Measurements from ENCODE around the gene APC2. TPM values are rescaled to one million over a fixed set of nuclear protein-coding genes. Genes with fewer than 3 reads are reported as not detected.

The APC2 gene
- total RNA-seq, 1 donor from 2014 or later, result under 0.01 TPM

- no peak overlapping the region for H3K4me3 ChIP-seq (ENCODE audit: low read depth, low read length)
- peaks cover 16% of the 10 kb centered on the region for H3K36me3 ChIP-seq (ENCODE audit: control insufficient read depth, insufficient read depth, low read length)
- DNase-seq (ENCODE audit: low read depth) (no peak), FAIRE-seq (no peak)
- no peaks in the 10 kb centered on the region for H3K27me3 ChIP-seq (ENCODE audit: control insufficient read depth, insufficient read depth, low read length)
- TF ChIP-seq CTCF (IDR thresholded peaks at IDR 0.05; ENCODE audit: insufficient read depth, low read length, severe bottlenecking), result no peak
These were observed 9.5 kb upstream of the APC2 start for GRCh38 chr19:1440418-1440801.

GRCh38 chr19:1441022-1441426 is 8.9 kb upstream of the APC2 start:
- no peaks in the 10 kb centered on the region for H3K27me3 ChIP-seq (ENCODE audit: control insufficient read depth, insufficient read depth, low read length)
- FAIRE-seq (no peak), DNase-seq (ENCODE audit: low read depth) (no peak)
- H3K4me3 ChIP-seq (ENCODE audit: low read depth, low read length), result no peak overlapping the region
- peaks cover 16% of the 10 kb centered on the region for H3K36me3 ChIP-seq (ENCODE audit: control insufficient read depth, insufficient read depth, low read length)
- TF ChIP-seq CTCF (IDR thresholded peaks at IDR 0.05; ENCODE audit: insufficient read depth, low read length, severe bottlenecking), result no peak

GRCh38 chr19:1441677-1442438 is 8.1 kb upstream of the APC2 start:
- no peak for FAIRE-seq
- Histone ChIP-seq H3K27me3 (ENCODE audit: control insufficient read depth, insufficient read depth, low read length) (peaks cover 7% of the 10 kb centered on the region), H3K36me3 (ENCODE audit: control insufficient read depth, insufficient read depth, low read length) (peaks cover 16% of the 10 kb centered on the region), H3K4me3 (ENCODE audit: low read depth, low read length) (no peak overlapping the region)
- DNase-seq (ENCODE audit: low read depth), result no peak
- no peak for TF ChIP-seq CTCF (IDR thresholded peaks at IDR 0.05; ENCODE audit: insufficient read depth, low read length, severe bottlenecking)

GRCh38 chr19:1445185-1445931 is 4.6 kb upstream of the APC2 start:
- Histone ChIP-seq H3K27me3 (ENCODE audit: control insufficient read depth, insufficient read depth, low read length) (peaks cover 28% of the 10 kb centered on the region), H3K4me3 (ENCODE audit: low read depth, low read length) (no peak overlapping the region), H3K36me3 (ENCODE audit: control insufficient read depth, insufficient read depth, low read length) (peaks cover 9% of the 10 kb centered on the region)
- DNase-seq (ENCODE audit: low read depth), result peak; percentile 37
- FAIRE-seq, result no peak
- TF ChIP-seq CTCF (IDR thresholded peaks at IDR 0.05; ENCODE audit: insufficient read depth, low read length, severe bottlenecking), result peak; percentile 78

DNA sequence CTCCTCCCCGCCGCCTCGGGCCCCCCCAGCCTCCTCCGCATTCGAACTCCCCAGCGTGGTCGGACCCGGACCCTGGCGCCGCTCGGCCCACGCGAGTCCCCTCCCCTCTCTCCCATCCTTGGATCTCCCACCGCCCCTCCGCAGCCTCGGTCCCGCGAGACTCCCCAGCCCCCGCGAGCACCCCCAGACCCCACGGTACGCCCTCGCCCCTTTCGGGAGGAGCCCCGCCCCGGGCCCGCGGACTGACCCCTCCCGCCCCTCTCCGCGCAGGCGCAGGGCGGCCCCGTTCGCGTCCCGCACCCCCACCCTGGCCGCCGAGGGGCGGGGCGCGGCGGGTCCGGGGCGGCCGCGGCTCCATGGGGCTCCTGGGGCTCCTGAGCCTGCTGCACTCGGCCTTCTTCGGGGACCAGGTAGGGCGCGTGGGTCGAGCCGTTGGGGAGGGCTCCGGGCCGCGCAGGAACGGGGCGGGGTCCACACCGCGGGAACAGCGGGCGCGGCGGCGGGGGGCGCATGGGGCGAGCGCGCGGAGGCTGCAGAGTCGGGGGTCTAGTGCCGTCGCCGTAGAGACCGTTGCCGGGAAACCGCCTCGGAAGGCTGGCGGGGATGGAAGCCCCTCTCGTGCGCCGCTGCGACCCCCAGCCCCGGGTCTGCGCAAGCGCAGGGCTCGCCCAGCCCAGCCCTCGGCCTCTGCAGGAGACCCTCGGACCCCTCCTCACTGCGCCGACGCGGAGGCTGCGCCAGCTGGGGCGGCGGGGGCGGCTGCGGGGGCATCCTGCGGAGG is 3.8 kb upstream of the APC2 start:
- DNase-seq (ENCODE audit: low read depth) (no peak), FAIRE-seq (no peak)
- no peak for TF ChIP-seq CTCF (IDR thresholded peaks at IDR 0.05; ENCODE audit: insufficient read depth, low read length, severe bottlenecking)
- no peak overlapping the region for H3K4me3 ChIP-seq (ENCODE audit: low read depth, low read length)
- peaks cover 2% of the 10 kb centered on the region for H3K36me3 ChIP-seq (ENCODE audit: control insufficient read depth, insufficient read depth, low read length)
- H3K27me3 ChIP-seq (ENCODE audit: control insufficient read depth, insufficient read depth, low read length), result peaks cover 36% of the 10 kb centered on the region

All from bronchial epithelial cell (primary cell).